NCI-H2227 treated with DMSO at 0.1 percent for 48 hours (cell line): Measurements from ENCODE around the gene NATD1.

Experiments used
- DNase-seq: peaks from one replicate; lab custom pipeline; 2025; lab: John Stamatoyannopoulos, UW

NATD1 gene

DNA sequence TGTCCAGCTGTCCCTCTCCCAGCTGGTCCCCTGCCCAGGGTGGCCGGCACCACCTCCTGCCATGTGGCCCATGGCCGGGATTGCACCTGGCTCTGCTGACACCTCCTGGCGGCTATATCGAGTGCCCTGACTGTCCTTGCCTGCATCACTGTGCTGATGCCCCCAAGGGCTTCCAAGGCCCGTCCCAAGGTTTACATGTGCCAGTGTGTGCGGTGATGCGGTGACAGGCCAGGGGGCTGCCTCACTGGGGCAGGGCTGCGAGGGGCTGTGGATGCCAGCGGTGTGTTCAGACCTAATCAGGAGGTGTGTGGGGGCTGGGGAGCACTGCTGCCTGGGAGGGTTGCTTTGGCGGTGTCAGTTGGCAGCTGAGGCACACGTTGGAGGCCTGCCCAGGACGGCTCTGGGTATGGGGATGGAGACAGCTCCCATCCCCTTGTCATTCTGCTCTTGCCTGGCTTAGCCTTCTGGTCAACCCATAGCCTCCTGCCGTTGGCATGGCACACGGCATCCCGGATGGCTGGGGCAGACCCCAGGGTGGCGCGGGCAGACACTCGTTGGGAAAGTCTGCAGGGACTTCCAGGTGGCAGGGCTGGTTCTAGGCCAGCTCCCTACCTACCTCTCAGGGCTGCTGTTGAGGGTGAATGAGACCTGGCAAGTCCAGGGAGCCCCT, 36.8 kb upstream of the NATD1 start:
- DNase-seq: no peak

- no peak for DNase-seq
Measured at GRCh38 chr17:21289175-21289901, 36.1 kb upstream of the NATD1 start.

GRCh38 chr17:21288571-21289017, 35.4 kb upstream of the NATD1 start:
- DNase-seq: no peak

- DNase-seq: no peak
Measured at GRCh38 chr17:21287703-21288449, 34.7 kb upstream of the NATD1 start.

- DNase-seq: no peak
Measured at GRCh38 chr17:21286909-21287702, 33.9 kb upstream of the NATD1 start.

GRCh38 chr17:21286066-21286770, 33.0 kb upstream of the NATD1 start:
- DNase-seq: peak; percentile 50

GRCh38 chr17:21285164-21286065, 32.2 kb upstream of the NATD1 start:
- no peak for DNase-seq

DNA sequence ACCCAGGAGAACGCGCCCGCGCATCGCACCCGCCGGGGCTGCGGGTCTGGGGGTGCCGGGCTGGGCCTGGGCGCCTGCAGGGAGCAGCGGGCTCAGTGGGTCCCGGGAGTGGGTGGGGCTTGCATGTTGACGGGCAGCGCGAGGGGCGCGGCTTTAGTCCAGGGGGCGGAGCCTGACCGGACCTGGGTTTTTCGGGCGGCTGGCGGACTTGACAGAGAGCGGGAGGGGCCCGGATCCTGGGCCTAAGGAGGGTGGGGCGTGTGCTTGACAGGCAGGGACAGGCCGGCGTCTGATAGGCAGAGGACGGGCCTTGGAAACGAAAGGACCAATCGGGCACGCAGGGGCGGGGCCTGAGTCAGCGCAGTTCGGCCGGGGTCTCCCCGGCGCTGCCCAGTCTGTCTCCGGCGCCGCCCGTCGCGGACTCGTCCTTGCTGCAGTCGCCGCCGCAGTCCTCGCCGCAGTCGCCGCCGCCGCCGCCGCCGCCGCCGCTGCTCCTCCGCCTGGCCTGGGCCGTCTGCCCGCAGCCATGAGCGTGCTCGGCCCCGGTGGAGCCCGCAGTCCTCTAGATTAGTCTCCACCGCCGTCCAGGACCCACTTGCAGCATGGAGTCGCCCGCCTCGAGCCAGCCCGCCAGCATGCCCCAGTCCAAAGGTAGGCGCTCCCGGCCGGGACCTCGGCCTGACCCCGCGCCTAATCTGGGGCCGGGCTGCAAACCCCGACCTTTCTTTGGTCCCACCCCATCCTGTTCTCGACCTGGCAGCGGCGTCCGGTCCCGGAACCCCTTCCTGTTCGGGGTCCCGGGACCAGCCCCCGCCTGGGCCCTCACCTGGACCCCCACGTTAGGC, 31.3 kb upstream of the NATD1 start, which contains the start of gene MAP2K3:
TSS of gene MAP2K3 (plus strand) at position 393 of the 845 bp plus-strand sequence. CDS start at position 603, 210 bp downstream.
- DNase-seq: peak; percentile 91

DNA sequence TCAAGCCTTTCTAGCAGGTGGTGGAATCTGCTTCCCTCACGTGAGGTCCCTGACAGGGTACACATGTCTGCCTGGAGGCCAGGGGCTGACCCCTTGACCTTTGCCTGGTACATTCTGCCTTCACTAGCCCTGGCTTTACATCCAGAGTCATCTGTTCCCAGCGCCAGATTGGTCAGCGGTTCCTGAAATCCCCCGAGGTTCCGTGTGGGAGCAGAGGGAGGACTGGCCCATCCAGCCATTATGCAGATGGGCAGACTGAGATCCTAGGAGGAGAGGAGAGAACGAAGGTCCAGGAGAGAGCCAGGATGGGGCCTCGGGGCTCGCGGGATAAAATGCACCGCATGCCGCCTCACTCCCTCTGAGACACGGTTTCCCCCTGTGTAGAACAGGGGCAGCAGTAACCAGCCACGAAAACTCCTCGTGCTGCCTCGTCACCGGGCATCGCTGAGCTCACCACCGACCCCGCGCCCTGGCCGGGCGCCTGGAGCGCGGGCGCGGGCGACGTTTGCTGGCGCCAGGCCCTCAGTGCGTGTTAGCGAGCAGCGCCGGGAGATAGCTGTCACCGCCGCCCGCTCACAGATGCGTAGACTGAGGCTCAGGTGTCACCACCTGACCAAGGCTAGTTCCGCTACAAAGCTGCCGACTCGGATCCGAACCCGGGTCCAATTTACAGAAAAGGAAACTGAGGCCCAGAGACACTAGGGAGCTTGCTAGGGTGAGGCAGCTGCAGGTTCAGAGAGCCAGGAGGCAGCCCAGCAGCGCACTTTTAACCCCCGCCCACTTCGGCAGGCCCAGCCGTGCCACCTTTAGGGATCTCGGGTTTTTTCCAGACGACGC, 30.5 kb upstream of the NATD1 start:
- no peak for DNase-seq

GRCh38 chr17:21282850-21283249, 29.6 kb upstream of the NATD1 start:
- no peak for DNase-seq

DNA sequence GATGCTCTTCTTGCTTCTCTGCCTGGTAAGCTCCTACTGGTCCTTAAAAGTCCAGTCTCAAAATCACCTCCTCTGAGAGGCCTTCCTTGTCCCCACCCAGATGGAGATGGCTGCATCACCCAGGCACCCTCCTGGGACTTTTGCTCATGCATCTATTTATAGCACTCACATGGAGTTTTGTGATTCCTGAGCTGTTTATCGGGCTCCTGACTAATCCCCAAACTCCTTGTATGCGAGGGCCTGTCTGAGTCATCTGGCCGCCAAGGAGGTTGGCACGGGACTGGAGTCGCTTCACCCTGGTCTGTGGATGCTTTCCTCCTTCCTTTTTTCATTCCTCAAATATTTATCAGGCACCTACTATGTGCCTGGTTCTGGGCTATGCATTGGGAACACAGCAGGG, 29.0 kb upstream of the NATD1 start:
- no peak for DNase-seq

- peak; percentile 42 for DNase-seq
Measured at GRCh38 chr17:21280081-21280518, 26.9 kb upstream of the NATD1 start.

GRCh38 chr17:21279582-21279981, 26.4 kb upstream of the NATD1 start:
- DNase-seq: no peak

- no peak for DNase-seq
Measured at GRCh38 chr17:21279198-21279535, 26.0 kb upstream of the NATD1 start.

- DNase-seq: no peak
Measured at GRCh38 chr17:21278450-21279197, 25.4 kb upstream of the NATD1 start.

DNA sequence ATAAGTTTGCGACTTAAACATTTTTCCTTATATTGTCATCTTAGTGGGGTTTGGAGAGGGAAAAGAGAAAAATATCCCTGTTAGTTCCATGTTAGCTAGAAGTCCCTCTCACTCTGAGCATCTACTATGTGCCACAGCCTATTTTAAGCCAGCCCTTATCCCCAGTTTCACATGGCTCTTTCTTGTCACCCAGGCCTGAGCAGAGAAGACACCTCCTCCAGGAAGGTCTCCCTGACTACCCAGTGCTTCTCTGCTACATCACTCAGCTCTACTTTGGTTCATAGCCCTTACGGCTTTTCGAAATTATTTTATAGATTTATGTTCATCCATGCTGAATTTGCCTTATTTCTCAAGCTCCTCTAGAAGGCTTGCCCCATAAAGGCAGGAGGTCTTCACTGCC, 24.1 kb upstream of the NATD1 start:
- no peak for DNase-seq

DNA sequence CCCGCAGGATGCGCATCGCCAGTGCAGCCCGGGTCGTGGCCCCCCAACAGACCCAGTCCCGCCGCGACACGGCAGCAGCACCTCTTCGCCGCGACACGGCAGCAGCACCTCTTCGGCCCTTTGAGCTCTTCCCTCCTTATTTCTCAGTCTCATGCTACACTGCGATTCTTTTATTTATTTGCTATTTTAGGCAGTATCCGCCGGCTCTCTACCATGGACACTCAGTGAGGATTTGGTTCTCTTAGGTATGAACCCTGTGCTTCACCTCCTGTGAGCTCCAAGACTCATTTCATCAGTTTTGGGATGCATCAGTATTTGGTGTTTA, 23.0 kb upstream of the NATD1 start:
- no peak for DNase-seq
